GM15510 (cell line): ENCODE data around the gene LENEP.
A peak's percentile ranks its signal among the peaks of the same experiment; 100 is the strongest.

ENCODE experiments used
- POLR2A ChIP-seq: IDR thresholded peaks from 3 replicates; pipeline ENCODE4 v1.6.1; 2011; ENCODE audit warnings: borderline replicate concordance; ENCODE audit not compliant: insufficient read length; ENCODE audit errors: extremely low read depth

Gene LENEP

GRCh38 chr1:154955718-154956543 is 37.5 kb upstream of the LENEP start, which contains the start of gene PBXIP1:
Gene PBXIP1 (minus strand): TSS chr1:154956099. CDS start chr1:154953721, 2,378 bp downstream.
- TF ChIP-seq POLR2A, result no peak

GRCh38 chr1:154956544-154956941 is 36.8 kb upstream of the LENEP start:
- no peak for TF ChIP-seq POLR2A

GRCh38 chr1:154957091-154957657 is 36.2 kb upstream of the LENEP start:
- no peak for TF ChIP-seq POLR2A

GRCh38 chr1:154958036-154958435 is 35.4 kb upstream of the LENEP start:
- no peak for TF ChIP-seq POLR2A

GRCh38 chr1:154958681-154959425 is 34.5 kb upstream of the LENEP start:
- no peak for TF ChIP-seq POLR2A

GRCh38 chr1:154959426-154959780 is 34.0 kb upstream of the LENEP start:
- TF ChIP-seq POLR2A, result no peak

- no peak for TF ChIP-seq POLR2A
Observed at GRCh38 chr1:154960446-154961136, 32.8 kb upstream of the LENEP start.

GRCh38 chr1:154961207-154962155 is 31.9 kb upstream of the LENEP start, which contains the start of gene PYGO2:
Gene PYGO2 (minus strand): TSS chr1:154961782. CDS start chr1:154961576, 206 bp downstream.
- peak; percentile 92 for TF ChIP-seq POLR2A

- TF ChIP-seq POLR2A, result no peak
Observed at GRCh38 chr1:154962156-154962749, 31.1 kb upstream of the LENEP start.

GRCh38 chr1:154962795-154963330 is 30.5 kb upstream of the LENEP start:
- no peak for TF ChIP-seq POLR2A

- no peak for TF ChIP-seq POLR2A
Observed at GRCh38 chr1:154963643-154964042, 29.7 kb upstream of the LENEP start.

- no peak for TF ChIP-seq POLR2A
Observed at GRCh38 chr1:154964359-154964758, 29.0 kb upstream of the LENEP start.

- no peak for TF ChIP-seq POLR2A
Observed at GRCh38 chr1:154966111-154966510, 27.3 kb upstream of the LENEP start.

GRCh38 chr1:154967331-154967950 is 25.9 kb upstream of the LENEP start:
- no peak for TF ChIP-seq POLR2A
